NCI-H748 treated with DMSO at 0.1 percent for 48 hours (cell line): ENCODE data around the gene PTPRB.

Source experiments
- DNase-seq: peaks from one replicate; lab custom pipeline; 2025; lab: John Stamatoyannopoulos, UW

PTPRB gene

DNA sequence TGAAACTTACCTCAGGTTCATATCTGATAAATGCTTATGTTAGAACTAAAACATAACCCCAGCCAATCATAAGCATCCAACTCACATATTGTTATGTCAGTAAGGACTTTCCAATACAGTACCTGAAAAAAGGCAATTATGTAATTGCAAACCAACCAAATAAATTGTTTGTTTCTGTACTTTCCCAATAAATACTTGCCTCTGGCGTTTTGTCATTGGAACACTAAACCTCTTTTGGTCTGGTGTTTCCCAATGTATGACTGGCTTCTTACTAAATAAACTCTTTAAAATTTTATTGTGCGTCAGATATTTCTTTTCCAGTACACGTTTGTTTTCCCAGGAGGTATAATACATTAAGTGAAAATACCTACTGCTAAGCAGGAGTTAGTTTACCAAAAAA, 6.7 kb upstream of the PTPRB start:
- DNase-seq, result no peak

DNA sequence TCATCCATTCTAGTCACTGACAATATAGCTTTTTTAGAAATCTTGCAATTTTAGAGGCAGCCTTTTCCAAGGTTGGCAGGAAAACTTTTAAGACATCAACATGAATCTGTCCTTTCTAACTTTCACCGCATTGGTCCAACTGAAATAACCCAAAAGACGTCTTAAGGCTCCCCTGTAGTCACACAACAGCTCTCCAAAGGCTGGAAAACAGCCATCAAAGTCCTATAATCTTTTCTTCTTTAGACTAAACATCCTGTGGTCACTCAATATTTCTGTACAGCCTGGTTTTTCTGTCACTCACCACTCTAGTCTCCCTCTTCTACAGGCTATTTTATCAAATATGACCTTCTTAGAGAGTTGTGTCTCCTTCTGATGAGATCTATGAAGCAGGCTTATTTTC, 4.5 kb upstream of the PTPRB start:
- no peak for DNase-seq

- no peak for DNase-seq
Observed at GRCh38 chr12:70640901-70641300, 3.7 kb upstream of the PTPRB start.

- DNase-seq, result no peak
Observed at GRCh38 chr12:70639535-70639934, 2.3 kb upstream of the PTPRB start.

DNA sequence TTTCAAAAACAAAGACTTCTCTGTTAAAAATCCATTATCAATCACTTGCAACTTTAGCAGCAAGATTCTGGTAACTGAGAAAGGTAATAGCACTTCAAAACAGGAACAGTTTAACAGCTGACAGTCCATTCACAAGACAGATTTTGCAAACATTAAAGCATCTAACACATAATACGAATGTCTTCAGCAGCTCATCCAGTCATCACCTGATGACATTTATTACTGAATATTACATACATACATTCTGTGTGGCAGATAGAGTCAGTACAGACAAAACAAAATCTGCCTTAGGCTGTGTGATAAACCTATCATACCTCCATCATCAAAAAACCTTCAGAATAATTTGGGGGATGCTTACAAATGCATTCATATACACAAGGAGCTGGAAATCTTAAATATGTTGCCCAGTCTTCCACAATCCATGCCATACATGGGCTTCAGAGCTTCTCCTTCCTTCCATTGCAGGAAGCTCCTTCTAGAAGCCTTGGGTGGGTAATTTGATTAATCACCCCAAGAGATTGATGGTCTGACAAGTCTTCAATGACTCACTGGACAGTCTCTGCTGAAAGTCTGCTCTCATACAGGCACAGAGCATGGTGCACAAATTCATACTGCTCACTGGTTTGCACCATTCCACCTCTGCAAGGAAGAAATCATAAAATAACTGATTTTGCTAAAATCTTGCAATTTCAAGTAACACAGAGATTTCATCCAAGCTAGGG, 1.6 kb upstream of the PTPRB start:
- DNase-seq, result no peak

- no peak for DNase-seq
Observed at GRCh38 chr12:70635755-70636154, 1.5 kb downstream of the PTPRB start.

DNA sequence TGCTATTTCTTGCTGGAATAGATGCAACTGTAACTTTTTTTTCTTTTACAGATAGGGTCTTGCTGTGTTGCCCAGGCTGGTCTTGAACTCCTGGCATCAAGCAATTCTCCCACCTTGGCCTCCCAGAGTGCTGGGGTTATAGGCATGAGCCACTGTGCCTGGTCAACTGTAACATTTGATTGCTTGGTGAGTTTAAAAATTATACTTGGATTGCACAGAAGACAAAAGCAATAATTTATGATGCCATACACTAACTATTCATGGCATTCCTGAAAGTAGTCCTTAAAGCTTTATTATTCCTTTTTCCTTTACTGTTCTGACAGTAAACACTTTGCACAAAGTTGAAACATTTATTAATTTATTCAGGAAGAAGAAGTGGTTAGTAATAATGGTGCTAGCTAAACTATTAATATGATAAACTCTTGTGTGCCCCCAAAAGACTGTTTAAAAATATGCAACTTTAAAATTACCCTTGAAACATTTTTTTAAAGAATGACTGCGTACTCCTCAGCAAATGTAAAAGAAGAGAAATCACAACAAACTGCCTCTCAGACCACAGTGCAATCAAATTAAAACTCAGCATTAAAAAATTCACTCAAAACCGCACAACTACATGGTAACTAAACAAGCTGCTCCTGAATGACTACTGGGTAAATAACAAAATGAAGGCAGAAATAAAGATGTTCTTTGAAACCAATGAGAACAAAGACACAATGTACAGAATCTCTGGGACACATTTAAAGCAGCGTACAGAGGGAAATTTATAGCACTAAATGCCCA, 8.3 kb downstream of the PTPRB start:
- DNase-seq, result no peak

- no peak for DNase-seq
Observed at GRCh38 chr12:70627677-70628076, 9.6 kb downstream of the PTPRB start.

DNA sequence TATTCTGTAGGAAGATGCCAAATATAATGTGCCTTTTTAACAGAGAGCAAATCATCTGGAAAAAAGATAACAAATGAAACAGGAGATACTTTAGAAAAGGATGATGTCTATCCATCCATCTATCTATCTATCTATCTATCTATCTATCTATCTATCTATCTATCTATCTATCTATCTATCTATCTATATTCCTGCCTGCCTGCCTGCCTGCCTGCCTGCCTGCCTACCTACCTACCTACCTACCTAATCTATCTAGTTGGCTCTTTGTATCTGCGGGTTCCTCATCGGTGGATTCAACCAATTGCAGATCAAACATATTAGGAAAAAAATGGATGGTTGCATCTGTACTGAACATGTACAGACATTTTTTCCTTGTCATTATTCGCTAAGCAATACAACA, 11.0 kb downstream of the PTPRB start:
- DNase-seq, result no peak

DNA sequence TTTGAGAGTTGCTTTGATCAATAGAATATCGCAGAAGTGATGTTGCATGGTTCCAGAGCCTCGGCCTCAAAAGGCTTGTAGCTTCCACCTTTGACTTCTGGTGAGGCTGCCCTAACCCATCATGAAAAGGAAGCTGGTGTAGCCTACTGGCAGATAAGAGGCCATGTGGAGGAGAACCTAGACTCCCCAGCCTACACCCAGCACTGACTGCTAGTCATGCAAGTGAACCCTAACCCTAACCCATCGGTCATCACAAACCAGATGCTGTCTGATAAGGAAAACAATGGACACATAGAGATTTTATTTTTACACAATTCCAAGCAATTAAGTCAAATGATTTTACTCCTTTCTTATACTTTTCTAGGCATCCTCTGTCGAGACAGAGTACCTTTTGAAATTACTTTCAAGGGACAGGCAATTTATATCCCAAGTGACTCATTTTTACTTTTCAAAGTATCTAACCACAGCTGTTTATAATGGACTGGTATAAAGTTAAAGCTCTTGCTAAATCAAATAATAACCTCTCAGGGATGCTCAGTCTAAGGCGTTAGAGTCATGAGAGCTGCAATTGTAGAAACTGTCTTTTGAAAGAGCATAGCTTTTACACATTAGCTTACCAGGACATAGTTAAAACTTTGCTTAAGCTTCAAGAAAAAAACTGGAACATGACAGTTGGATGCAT, 17.6 kb downstream of the PTPRB start:
- no peak for DNase-seq

DNA sequence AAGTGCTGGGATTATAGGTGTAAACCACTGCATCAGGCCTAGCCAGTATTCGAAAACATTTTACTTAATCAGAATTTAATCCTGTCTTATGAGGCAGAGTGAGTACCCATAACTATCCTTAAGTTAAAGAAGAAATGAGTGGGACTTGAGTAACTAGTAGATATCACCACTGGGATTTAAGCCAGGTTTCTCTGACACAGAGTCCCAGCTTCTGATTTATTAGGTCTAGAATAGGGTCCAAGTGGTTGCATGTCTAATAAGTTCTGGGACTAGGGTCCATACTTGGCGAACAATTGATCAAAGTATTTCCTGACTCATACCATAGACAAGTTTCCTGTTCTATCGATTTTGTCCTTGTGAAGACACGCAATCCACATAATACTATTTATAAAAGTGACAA, 18.9 kb downstream of the PTPRB start:
- no peak for DNase-seq

GRCh38 chr12:70617450-70617849, 19.8 kb downstream of the PTPRB start:
- DNase-seq, result no peak

DNA sequence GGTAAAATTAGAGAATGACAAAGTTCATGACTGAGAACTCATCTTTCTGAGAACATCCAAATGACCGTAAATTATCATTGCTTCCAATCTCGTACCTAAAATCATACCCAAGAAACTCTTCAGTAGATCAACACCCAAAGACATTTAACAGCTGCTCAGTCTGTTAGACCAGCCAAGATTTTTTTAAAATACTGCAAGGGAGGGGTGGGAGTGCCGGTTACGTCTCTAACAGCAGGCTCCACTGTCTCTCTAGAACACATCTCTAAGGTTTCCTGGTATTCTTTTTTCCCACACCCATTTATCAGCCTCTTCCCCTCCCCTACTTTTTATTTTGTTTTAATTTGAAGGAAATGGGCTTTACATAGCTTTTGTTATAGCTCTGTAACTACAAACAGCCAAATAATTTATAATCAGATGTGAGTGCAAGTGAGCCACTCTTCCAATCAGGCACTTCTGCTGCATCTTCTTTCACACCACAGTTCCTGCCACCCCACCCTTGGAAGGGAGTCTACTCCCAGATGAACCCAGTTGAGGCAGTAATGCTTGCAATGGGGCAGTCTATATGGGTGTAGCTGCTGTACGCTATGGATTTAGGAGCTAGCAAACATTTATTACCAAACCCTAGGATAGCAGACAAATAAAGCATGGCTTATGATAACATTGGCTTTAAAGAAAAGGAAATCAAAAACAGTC, 21.9 kb downstream of the PTPRB start:
- DNase-seq, result no peak

DNA sequence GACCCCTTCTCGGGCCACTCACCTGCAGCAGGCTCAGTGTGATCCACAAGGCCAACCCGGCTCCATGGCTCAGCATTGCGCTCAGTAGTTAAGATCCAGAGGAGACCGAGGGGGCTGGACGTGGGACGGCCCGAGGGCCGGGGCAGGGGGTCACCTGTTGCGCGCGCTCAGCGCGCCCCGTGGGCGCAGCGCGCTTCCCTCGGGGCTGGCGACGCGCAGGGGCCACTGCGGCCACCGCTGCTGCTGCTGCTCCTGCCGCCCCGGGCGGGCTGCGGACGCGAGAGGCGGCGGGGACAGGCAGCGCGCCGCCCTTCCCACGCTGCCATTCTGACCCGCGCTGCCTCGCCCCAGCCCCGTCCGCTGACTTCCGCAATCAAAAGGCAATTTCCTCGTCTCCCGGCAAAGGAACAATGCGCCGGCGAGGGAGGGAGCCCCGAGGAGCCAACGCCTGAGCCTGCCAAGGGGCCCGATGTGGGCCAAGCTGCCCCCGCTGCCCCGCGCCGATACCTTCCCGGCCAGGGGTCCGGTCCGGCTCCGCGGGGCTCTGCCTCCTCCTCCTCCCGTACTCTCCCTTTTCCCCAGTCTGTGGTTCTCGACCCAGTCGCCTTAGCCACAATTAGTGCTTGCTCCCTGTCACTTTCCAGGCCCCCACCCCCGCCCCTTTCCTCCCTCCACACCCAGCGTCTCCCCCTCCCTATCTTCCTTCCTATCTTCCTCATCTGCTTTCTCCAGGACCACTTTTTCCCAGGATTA, 27.3 kb downstream of the PTPRB start:
- DNase-seq, result no peak

- DNase-seq, result no peak
Observed at GRCh38 chr12:70609203-70609602, 28.0 kb downstream of the PTPRB start.

DNA sequence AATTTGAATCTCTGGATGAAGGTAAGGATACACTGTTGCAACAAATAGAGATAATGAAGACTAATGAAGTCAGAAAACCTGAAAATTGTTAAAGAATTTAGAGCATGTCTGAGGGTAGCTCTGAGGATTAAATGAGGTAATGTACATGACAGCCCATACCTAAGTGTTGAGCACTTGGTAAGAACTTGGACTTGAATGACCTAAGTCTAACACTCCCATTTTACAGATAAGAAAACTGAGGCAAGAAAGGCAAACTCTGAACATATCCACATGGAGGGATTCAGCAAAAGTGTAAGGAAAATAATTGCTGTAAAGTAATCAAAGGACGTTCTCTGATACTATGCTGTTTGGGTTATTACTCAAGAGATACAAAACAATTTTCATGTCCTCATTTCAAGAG, 29.0 kb downstream of the PTPRB start:
- DNase-seq, result no peak

DNA sequence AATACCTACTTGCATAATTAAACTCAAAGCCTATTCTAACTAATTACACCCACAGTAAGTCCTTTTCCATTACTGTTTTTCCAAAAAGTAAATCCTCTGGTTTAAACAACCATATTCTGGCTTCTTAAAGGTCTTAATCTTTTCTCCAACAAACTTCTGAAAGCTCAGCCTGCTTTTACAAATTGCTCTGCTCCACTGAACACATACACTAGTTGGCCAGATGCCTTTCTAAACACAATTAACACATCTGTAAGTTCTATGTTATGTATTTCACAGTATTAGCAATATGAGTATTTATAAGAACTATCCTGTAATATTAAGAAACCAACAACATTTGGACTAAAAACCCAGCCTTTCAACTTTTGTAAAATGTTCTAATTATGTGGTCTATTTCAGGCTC, 30.1 kb downstream of the PTPRB start:
- DNase-seq, result no peak

GRCh38 chr12:70605976-70606375, 31.3 kb downstream of the PTPRB start:
- no peak for DNase-seq

GRCh38 chr12:70604662-70605061, 32.6 kb downstream of the PTPRB start:
- no peak for DNase-seq

DNA sequence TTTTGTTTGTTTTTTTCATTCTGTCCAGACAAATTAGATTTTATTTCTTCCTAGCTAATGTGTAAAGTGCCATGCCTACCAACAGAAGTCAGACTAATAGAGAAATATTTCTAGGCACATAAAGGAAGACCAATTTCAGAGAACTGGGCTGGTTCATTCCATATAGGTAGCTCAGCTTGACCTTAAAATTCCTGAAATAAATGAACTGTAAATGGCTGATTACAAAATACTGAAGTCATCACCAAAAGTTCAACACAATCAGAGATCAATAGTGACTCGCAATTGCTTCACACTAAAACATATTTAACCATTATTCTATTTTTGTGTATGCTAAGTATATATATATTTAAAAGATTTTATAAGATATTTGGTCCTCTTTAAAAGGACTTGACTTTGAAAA, 34.2 kb downstream of the PTPRB start:
- no peak for DNase-seq

- DNase-seq, result peak; percentile 68
Observed at GRCh38 chr12:70598467-70599193, 38.6 kb downstream of the PTPRB start.
